Esophagus squamous epithelium (tissue), 5 donors: ENCODE results near the gene ARHGAP23. TPM values are rescaled to one million over a fixed set of nuclear protein-coding genes. Genes with fewer than 3 reads are reported as not detected.

ENCODE experiments used
- DNase-seq: peaks from one replicate; lab custom pipeline; 2025; lab: John Stamatoyannopoulos, UW
- H3K27ac ChIP-seq, 4 donors: fragments of 200-600 bp; sonication (generic); one replicate each; pipeline ENCODE4 v1.5.1; 2016 to 2019; ENCODE audit warnings: mild to moderate bottlenecking in 1 of 4
- H3K27me3 ChIP-seq, 4 donors: fragments of 200-600 bp; sonication (generic); 1 replicate in 3 of 4; 2 replicates in 1 of 4; pipeline versions ENCODE4 v1.5.1 to v1.6.0; 2017 to 2021; ENCODE audit warnings: antibody characterized with exemption in 1 of 4
- H3K36me3 ChIP-seq, 3 donors: fragments of 200-600 bp; sonication (generic); one replicate each; pipeline ENCODE4 v1.5.1; 2016 to 2019
- H3K4me1 ChIP-seq, 3 donors: fragments of 200-600 bp; sonication (generic); one replicate each; pipeline ENCODE4 v1.5.1; 2017 to 2019
- H3K4me3 ChIP-seq, 4 donors: fragments of 200-600 bp; sonication (generic); 1 replicate in 3 of 4; 2 replicates in 1 of 4; pipeline ENCODE4 v1.5.1; 2016 to 2019; ENCODE audit warnings: mild to moderate bottlenecking in 2 of 4, moderate library complexity in 1 of 4
- H3K9me3 ChIP-seq, 3 donors: fragments of 200-600 bp; sonication (generic); one replicate each; pipeline ENCODE4 v1.5.1; 2016 to 2019
- CTCF ChIP-seq, 6 experiments: fragments of 450-650 bp in 4 of 6; fragments of 200-600 bp in 2 of 6; sonication (generic) in 2 of 6; IDR thresholded peaks; one replicate each; pipeline ENCODE4 v1.5.1; 2016 to 2019; ENCODE audit warnings: antibody characterized with exemption in 6 of 6, mild to moderate bottlenecking in 4 of 6, moderate library complexity in 4 of 6
- POLR2A ChIP-seq, 4 donors: fragments of 450-650 bp; IDR thresholded peaks; one replicate each; pipeline ENCODE4 v1.6.1; 2017; ENCODE audit warnings: antibody characterized with exemption in 4 of 4, mild to moderate bottlenecking in 4 of 4, moderate library complexity in 3 of 4
- WGBS, 2 donors: methylation state at CpG; one replicate each; pipeline ENCODE4 v1.1.5; 2018; 5-methylcytosine and 5-hydroxymethylcytosine counted together
- intact Hi-C: fragments of 100-400 bp; cut with DNase I; formaldehyde crosslinking; loops from one replicate; pipeline ENCODE4 v1.15.0; 2022
- total RNA-seq, 4 donors: library from RNA; depleted of rRNA; stranded (reverse); fragments of >200 nt; gene quantifications; one replicate each; pipeline ENCODE4 v1.1.0, GENCODE V29; 2016
- donor health status: DM: yes; HTN: yes; CAD: no.

ARHGAP23 gene
- total RNA-seq, 4 donors from 2014 or later: 75.3 to 180 (median 102) TPM

- Histone ChIP-seq H3K9me3 (no peaks in the 10 kb centered on the region), H3K4me1 (peaks cover 26 to 93% (median 45%) of the 10 kb centered on the region in 3 donors), H3K36me3 (no peaks in the 10 kb centered on the region), H3K4me3 (no peak overlapping the region), H3K27ac (peak overlapping the region; percentile 2 to 88 (median 84)), H3K27me3 (peaks cover 0 to 28% (median 1%) of the 10 kb centered on the region in 4 donors)
- no peak for TF ChIP-seq CTCF (IDR thresholded peaks at IDR 0.05)
- no peak for TF ChIP-seq POLR2A (IDR thresholded peaks at IDR 0.05)
- WGBS, 2 donors: 55 to 80% methylated on average over 13 of the region's 13 CpGs
- DNase-seq: no peak
- intact Hi-C loops: loop anchor here (10.0 kb wide), 1 partner anchor 230 kb away; no protein-coding TSS in a partner anchor
Measured at GRCh38 chr17:38425031-38425430, 3.2 kb upstream of the ARHGAP23 start.

DNA sequence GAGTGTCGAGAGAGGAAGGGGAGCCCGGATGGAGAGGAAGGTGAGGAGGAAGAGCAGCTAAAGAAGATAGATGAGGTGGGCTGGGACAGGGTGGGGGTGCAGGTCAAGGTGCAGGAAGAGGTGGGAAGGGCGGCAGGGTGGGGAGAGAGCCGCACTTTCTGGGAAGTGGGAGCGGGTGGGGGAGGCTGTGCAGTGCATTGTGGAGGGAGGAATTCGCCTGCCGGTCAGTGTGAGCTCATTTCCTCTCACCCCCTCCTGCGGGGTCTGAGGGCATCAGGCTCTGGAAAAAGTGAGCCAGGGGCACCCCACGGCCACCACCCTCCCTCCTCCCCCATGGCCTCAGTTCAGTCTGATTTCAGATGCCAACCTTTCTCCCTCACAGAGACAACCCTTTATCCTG is 2.5 kb upstream of the ARHGAP23 start:
- no peak for DNase-seq
- TF ChIP-seq CTCF (IDR thresholded peaks at IDR 0.05) (no peak), POLR2A (IDR thresholded peaks at IDR 0.05) (no peak)
- Histone ChIP-seq H3K4me1 (peaks cover 26 to 93% (median 40%) of the 10 kb centered on the region in 3 donors), H3K9me3 (no peaks in the 10 kb centered on the region), H3K4me3 (no peak overlapping the region), H3K36me3 (no peaks in the 10 kb centered on the region), H3K27ac (peak overlapping the region; percentile 44 to 88 (median 84)), H3K27me3 (peaks cover 0 to 21% (median 0%) of the 10 kb centered on the region in 4 donors)
- 63 to 70% methylated on average over 8 to 9 of the region's 9 CpGs for WGBS, 2 donors
- intact Hi-C loops: loop anchor here (10.0 kb wide), 1 partner anchor 229 kb away; no protein-coding TSS in a partner anchor

GRCh38 chr17:38426441-38426840 is 1.8 kb upstream of the ARHGAP23 start:
- no peak for DNase-seq
- peaks cover 0 to 14% (median 0%) of the 10 kb centered on the region in 4 donors for H3K27me3 ChIP-seq
- no peak for TF ChIP-seq CTCF (IDR thresholded peaks at IDR 0.05)
- TF ChIP-seq POLR2A (IDR thresholded peaks at IDR 0.05): no peak
- H3K27ac ChIP-seq: peak overlapping the region; percentile 44 to 95 (median 86)
- no peaks in the 10 kb centered on the region for H3K9me3 ChIP-seq
- intact Hi-C loops: loop anchor here (10.0 kb wide), 1 partner anchor 228 kb away; no protein-coding TSS in a partner anchor
- peaks cover 26 to 93% (median 34%) of the 10 kb centered on the region in 3 donors for H3K4me1 ChIP-seq
- H3K36me3 ChIP-seq: no peaks in the 10 kb centered on the region
- no peak overlapping the region for H3K4me3 ChIP-seq

GRCh38 chr17:38427160-38427949 is 909 bp upstream of the ARHGAP23 start:
- H3K4me1 ChIP-seq: peaks cover 22 to 85% (median 28%) of the 10 kb centered on the region in 3 donors
- no peak for TF ChIP-seq CTCF (IDR thresholded peaks at IDR 0.05)
- TF ChIP-seq POLR2A (IDR thresholded peaks at IDR 0.05): no peak
- no peak for DNase-seq
- no peaks in the 10 kb centered on the region for H3K9me3 ChIP-seq
- peak overlapping the region; percentile 82 to 95 (median 86) for H3K27ac ChIP-seq
- WGBS, 2 donors: 65 to 71% methylated on average over 5 to 7 of the region's 7 CpGs
- intact Hi-C loops: loop anchor here (10.0 kb wide), 1 partner anchor 227 kb away; no protein-coding TSS in a partner anchor
- peak overlapping the region; percentile 58 to 97 (median 76) for H3K4me3 ChIP-seq
- H3K27me3 ChIP-seq: peaks cover 0 to 6% (median 0%) of the 10 kb centered on the region in 4 donors
- no peaks in the 10 kb centered on the region for H3K36me3 ChIP-seq
